ENCODE data around the gene SH3BP4. TPM values are rescaled to one million over a fixed set of nuclear protein-coding genes. Genes with fewer than 3 reads are reported as not detected.

Gene SH3BP4
- total and polyA plus RNA-seq, 2 of the 13 experiments (the other 11 are each of a cell fraction or from before 2014, with no cell fraction given): 34.6 to 99.1 TPM

- H3K27ac ChIP-seq (ENCODE audit: extremely low read length, insufficient read depth, low read length): no peak overlapping the region
- intact Hi-C loops (cut with micrococcal nuclease; ENCODE audit: unreplicated experiment) (no loop called here), in situ Hi-C loops (cut with HindIII; ENCODE audit: extremely low pct_ligation_motif_present, low pct_unique_long_range_greater_than_20kb) (no loop called here)
- DNase-seq (ENCODE audit: low spot score) (no peak), ATAC-seq (no peak), FAIRE-seq (no peak)
- no TSS peak for BruUV-seq (replicated peaks)
- H3K4me2 ChIP-seq (ENCODE audit: low read depth, low read length): no peak overlapping the region
- H3K79me2 ChIP-seq (ENCODE audit: insufficient read depth, low read length): no peaks in the 10 kb centered on the region
- H3K4me3 ChIP-seq (replicated peaks in 1 of 3; ENCODE audit: insufficient read depth in 1 of 3, low read depth in 2 of 3, low read length in 3 of 3): no peak overlapping the region
- no peak overlapping the region for H3K9ac ChIP-seq (ENCODE audit: insufficient read depth, low read depth, low read length)
- TF ChIP-seq ZKSCAN5 (CRISPR knock-in tag; IDR thresholded peaks at IDR 0.05): no peak
- TF ChIP-seq ZNF615 (CRISPR knock-in tag; IDR thresholded peaks at IDR 0.05; ENCODE audit: borderline replicate concordance): no peak
- TF ChIP-seq ZBTB2 (CRISPR knock-in tag; IDR thresholded peaks at IDR 0.05; ENCODE audit: low read depth): no peak
- TF ChIP-seq SOX13 (IDR thresholded peaks at IDR 0.05): no peak
- TF ChIP-seq SOX13 (CRISPR knock-in tag; conservative IDR thresholded peaks at IDR 0.05 in 1 of 2, IDR thresholded peaks at IDR 0.05 in 1 of 2): 0 out of 4 replicates have a peak, but pooled peaks of 1 of the 2 experiments have one; percentile 19
- TF ChIP-seq NFYB (CRISPR knock-in tag; IDR thresholded peaks at IDR 0.05): no peak
- no peak for TF ChIP-seq TGIF2 (CRISPR knock-in tag; IDR thresholded peaks at IDR 0.05)
- POLR2A ChIA-PET: no interaction called here
- no peaks in the 10 kb centered on the region for H3K9me3 ChIP-seq (ENCODE audit: low read length)
- CTCF ChIA-PET (ENCODE audit: low intra/inter-chr PET ratio, low total read pairs): no interaction called here
- 18% methylated on average over 6 of the region's 6 CpGs for WGBS (ENCODE audit: low lambda C conversion rate)
- H3K4me1 ChIP-seq (ENCODE audit: insufficient read depth, low read length): peaks cover 38% of the 10 kb centered on the region
- H3K27me3 ChIP-seq (ENCODE audit: control insufficient read depth in 1 of 2, insufficient read depth in 2 of 2, low read length in 2 of 2): peaks cover 0 to 12% of the 10 kb centered on the region in 2 experiments; a peak in 3 of 5 replicates
- no peaks in the 10 kb centered on the region for H3K36me3 ChIP-seq (replicated peaks in 1 of 2; ENCODE audit: control insufficient read depth in 1 of 2, insufficient read depth in 2 of 2, low read length in 2 of 2)
- H2AFZ ChIP-seq (ENCODE audit: low read length): no peak overlapping the region
- no peaks in the 10 kb centered on the region for H4K20me1 ChIP-seq (ENCODE audit: insufficient read depth, low read length)
These were observed 34.4 kb upstream of the SH3BP4 start for GRCh38 chr2:234917211-234917975.

All from HepG2 (cell line).